Endodermal cell (in vitro differentiated cells): ENCODE results near the gene SLC9C2. TPM values are rescaled to one million over a fixed set of nuclear protein-coding genes. Genes with fewer than 3 reads are reported as not detected.

Experiments used
- DNase-seq: peaks from one replicate; pipeline ENCODE4 v3.0.0-alpha.2; 2017
- H3K27ac ChIP-seq: 2 replicates; pipeline ENCODE4 v1.5.1; 2013; ENCODE audit warnings: mild to moderate bottlenecking, low read depth, low read length, moderate library complexity
- H3K27me3 ChIP-seq: 2 replicates; pipeline ENCODE4 v1.6.1; 2013; ENCODE audit warnings: mild to moderate bottlenecking, low read length, moderate library complexity; ENCODE audit not compliant: insufficient read depth, control insufficient read depth, poor library complexity, severe bottlenecking
- H3K36me3 ChIP-seq: 2 replicates; pipeline ENCODE4 v1.7.0; 2013; ENCODE audit warnings: mild to moderate bottlenecking, low read length, moderate library complexity; ENCODE audit not compliant: control insufficient read depth, insufficient read depth
- H3K4me1 ChIP-seq: one replicate; pipeline ENCODE4 v1.7.0; 2013; ENCODE audit warnings: low read length; ENCODE audit not compliant: control insufficient read depth, insufficient read depth
- H3K4me3 ChIP-seq: 2 replicates; pipeline ENCODE4 v1.5.1; 2013; ENCODE audit warnings: mild to moderate bottlenecking, low read length, moderate library complexity
- H3K9ac ChIP-seq: 2 replicates; pipeline ENCODE4 v1.6.1; 2013; ENCODE audit warnings: mild to moderate bottlenecking, low read length, moderate library complexity; ENCODE audit not compliant: poor library complexity, severe bottlenecking; ENCODE audit errors: extremely low read depth
- H3K9me3 ChIP-seq: 2 replicates; pipeline ENCODE4 v1.6.1; 2013; ENCODE audit warnings: mild to moderate bottlenecking, low read length, moderate library complexity; ENCODE audit not compliant: control insufficient read depth
- H3K27ac Mint-ChIP-seq: 2 replicates; pipeline ENCODE4 v1.8.0; 2020; ENCODE audit warnings: mixed read lengths
- H3K27me3 Mint-ChIP-seq: 2 replicates; pipeline ENCODE4 v1.8.0; 2021; ENCODE audit warnings: mild to moderate bottlenecking, mixed read lengths; ENCODE audit not compliant: insufficient read depth
- H3K36me3 Mint-ChIP-seq: 2 replicates; pipeline ENCODE4 v1.8.0; 2020; ENCODE audit warnings: low read depth, mixed read lengths
- H3K4me1 Mint-ChIP-seq: 2 replicates; pipeline ENCODE4 v1.8.0; 2020; ENCODE audit warnings: mixed read lengths
- H3K4me3 Mint-ChIP-seq: 2 replicates; pipeline ENCODE4 v1.8.0; 2020; ENCODE audit warnings: mild to moderate bottlenecking, moderate library complexity, mixed read lengths
- H3K9me3 Mint-ChIP-seq: 2 replicates; pipeline ENCODE4 v1.8.0; 2020; ENCODE audit warnings: mild to moderate bottlenecking, mixed read lengths
- CTCF ChIP-seq: fragments of 200-600 bp; sonication (generic); conservative IDR thresholded peaks from 2 replicates; pipeline ENCODE4 v1.5.0; 2021; ENCODE audit warnings: antibody characterized with exemption, mild to moderate bottlenecking
- WGBS, 2 experiments: methylation state at CpG; one replicate each; pipeline versions ENCODE4 v1.1.5 to v1.1.7; 2013; ENCODE audit warnings: missing lambda C conversion rate in 2 of 2, mixed read lengths in 1 of 2; ENCODE audit not compliant: insufficient coverage in 1 of 2, insufficient read length in 1 of 2; 5-methylcytosine and 5-hydroxymethylcytosine counted together
- total RNA-seq, 2 donors: library from RNA; stranded (reverse); fragmentation: NEBNext Ultra II Directional in 1 of 2; extraction: Animal tissue kit (Norgen Biotek cat#: 25700) in 1 of 2; gene quantifications; 2 replicates in 1 of 2; 3 replicates in 1 of 2; pipeline ENCODE4 v1.2.1, GENCODE V29; 2021

The SLC9C2 gene
- total RNA-seq, 2 donors from 2014 or later: not detected

- no peak for TF ChIP-seq CTCF
- H3K4me3 Mint-ChIP-seq: no peak overlapping the region
- no peak overlapping the region for H3K9ac ChIP-seq
- peaks cover 8% of the 10 kb centered on the region for H3K27me3 ChIP-seq
- no peaks in the 10 kb centered on the region for H3K9me3 ChIP-seq
- no peak overlapping the region for H3K27ac ChIP-seq
- no peaks in the 10 kb centered on the region for H3K36me3 ChIP-seq
- H3K4me1 ChIP-seq: no peaks in the 10 kb centered on the region
- 50% methylated on average over 1 of the region's 1 CpG; no CpG with 5 or more reads in 1 of the 2 experiments for WGBS, 2 experiments
- no peaks in the 10 kb centered on the region for H3K36me3 Mint-ChIP-seq
- H3K4me1 Mint-ChIP-seq: peaks cover 14% of the 10 kb centered on the region
- H3K9me3 Mint-ChIP-seq: no peaks in the 10 kb centered on the region
- no peak for DNase-seq
- H3K27me3 Mint-ChIP-seq: peaks cover 2% of the 10 kb centered on the region
- no peak overlapping the region for H3K27ac Mint-ChIP-seq
- H3K4me3 ChIP-seq: no peak overlapping the region
Measured at GRCh38 chr1:173581383-173582079, 21.3 kb downstream of the SLC9C2 start.

GRCh38 chr1:173580658-173581057 is 22.2 kb downstream of the SLC9C2 start:
- Histone ChIP-seq H3K36me3 (no peaks in the 10 kb centered on the region), H3K27ac (no peak overlapping the region), H3K9me3 (no peaks in the 10 kb centered on the region), H3K4me3 (no peak overlapping the region), H3K4me1 (no peaks in the 10 kb centered on the region), H3K9ac (no peak overlapping the region), H3K27me3 (peaks cover 8% of the 10 kb centered on the region)
- 90 to 91% methylated on average over 1 to 3 of the region's 3 CpGs for WGBS, 2 experiments
- H3K4me1 Mint-ChIP-seq: peaks cover 14% of the 10 kb centered on the region
- H3K9me3 Mint-ChIP-seq: no peaks in the 10 kb centered on the region
- DNase-seq: no peak
- H3K4me3 Mint-ChIP-seq: no peak overlapping the region
- no peaks in the 10 kb centered on the region for H3K36me3 Mint-ChIP-seq
- no peak overlapping the region for H3K27ac Mint-ChIP-seq
- H3K27me3 Mint-ChIP-seq: peaks cover 2% of the 10 kb centered on the region
- TF ChIP-seq CTCF: no peak

- H3K36me3 Mint-ChIP-seq: no peaks in the 10 kb centered on the region
- H3K27ac Mint-ChIP-seq: no peak overlapping the region
- 93 to 94% methylated on average over 3 of the region's 3 CpGs for WGBS, 2 experiments
- no peak overlapping the region for H3K27ac ChIP-seq
- H3K9me3 Mint-ChIP-seq: no peaks in the 10 kb centered on the region
- no peaks in the 10 kb centered on the region for H3K4me1 ChIP-seq
- H3K9ac ChIP-seq: no peak overlapping the region
- H3K4me1 Mint-ChIP-seq: peaks cover 14% of the 10 kb centered on the region
- H3K4me3 Mint-ChIP-seq: no peak overlapping the region
- no peak for TF ChIP-seq CTCF
- no peaks in the 10 kb centered on the region for H3K9me3 ChIP-seq
- H3K36me3 ChIP-seq: no peaks in the 10 kb centered on the region
- peaks cover 2% of the 10 kb centered on the region for H3K27me3 Mint-ChIP-seq
- H3K4me3 ChIP-seq: no peak overlapping the region
- no peak for DNase-seq
- H3K27me3 ChIP-seq: peaks cover 8% of the 10 kb centered on the region
Measured at GRCh38 chr1:173580071-173580470, 22.8 kb downstream of the SLC9C2 start.
